Subcutaneous preadipocyte (primary cell): ENCODE data around the gene CSNK2A3. TPM values are rescaled to one million over a fixed set of nuclear protein-coding genes. Genes with fewer than 3 reads are reported as not detected.

Experiments used
- total RNA-seq: library from RNA; depleted of rRNA; stranded (reverse); fragments of >200 nt; gene quantifications from 2 replicates; pipeline ENCODE4 v1.2.3, GENCODE V29; 2012

The CSNK2A3 gene
- 1.6 and 2.9 TPM in 2 replicates for total RNA-seq

GRCh38 chr11:11352878-11353277, at the start of gene CSNK2A3:
Gene CSNK2A3, minus strand, starts transcription at chr11:11353250. Its CDS starts 131 bp downstream, at chr11:11353119.

